HepG2 (cell line): ENCODE measurements around the gene ADGRL3. TPM values are rescaled to one million over a fixed set of nuclear protein-coding genes. Genes with fewer than 3 reads are reported as not detected.

ENCODE experiments used
- ATAC-seq: fragments of 200-7000 bp; cut with Tn5 transposase; 3 replicates; pipeline ENCODE4 v1.9.1; 2020; ENCODE audit warnings: mild to moderate bottlenecking, moderate library complexity
- BruUV-seq: library from RNA; stranded (reverse); fragments of 400-500 nt; replicated peaks from 2 replicates; lab custom pipeline; 2021; lab: Mats Ljungman, UMichigan
- CTCF ChIA-PET: fragments of 300-600 bp; formaldehyde crosslinking; extraction: SDS; loops from one replicate; lab custom pipeline; 2021; ENCODE audit warnings: low total read pairs, inconsistent platforms, low intra/inter-chr PET ratio; lab: Yijun Ruan, JAX
- POLR2A ChIA-PET: fragments of 350-600 bp; sonication (Branson Sonifier 250); formaldehyde crosslinking; loops from one replicate; lab custom pipeline; 2020; ENCODE audit warnings: antibody characterized with exemption, inconsistent platforms; lab: Yijun Ruan, JAX
- DNase-seq: peaks from one replicate; pipeline ENCODE4 v3.0.0-alpha.2; 2015; ENCODE audit warnings: low spot score
- FAIRE-seq: peaks from 3 replicates; lab custom pipeline; 2011; peaks lifted over from hg19 to GRCh38; lab: Jason Lieb, UNC
- H2AFZ ChIP-seq: one replicate; pipeline ENCODE4 v1.6.1; 2011; ENCODE audit warnings: low read length, inconsistent platforms
- H3K27ac ChIP-seq: fragments of 300-600 bp; 3 replicates; pipeline ENCODE4 v1.8.0; 2011; ENCODE audit warnings: mixed run types, mild to moderate bottlenecking, mixed read lengths, low read length, inconsistent platforms; ENCODE audit not compliant: insufficient read depth; ENCODE audit errors: extremely low read length
- H3K27me3 ChIP-seq, 2 experiments: fragments of 200-600 bp in 1 of 2; 2 replicates in 1 of 2; 3 replicates in 1 of 2; pipeline versions ENCODE4 v1.6.0 to v1.8.0; 2011; ENCODE audit warnings: low read length in 2 of 2, mild to moderate bottlenecking in 2 of 2, moderate library complexity in 2 of 2, inconsistent platforms in 1 of 2; ENCODE audit not compliant: insufficient read depth in 2 of 2, control insufficient read depth in 1 of 2
- H3K36me3 ChIP-seq, 2 experiments: fragments of 200-600 bp in 1 of 2; replicated peaks in 1 of 2; 2 replicates in 1 of 2; 3 replicates in 1 of 2; pipeline versions ENCODE4 v1.5.1 to v1.8.0; 2011; ENCODE audit warnings: low read length in 2 of 2, inconsistent platforms in 1 of 2; ENCODE audit not compliant: insufficient read depth in 2 of 2, control insufficient read depth in 1 of 2
- H3K4me1 ChIP-seq: 2 replicates; pipeline ENCODE4 v1.5.1; 2012; ENCODE audit warnings: low read length, inconsistent platforms; ENCODE audit not compliant: insufficient read depth
- H3K4me2 ChIP-seq: 2 replicates; pipeline ENCODE4 v1.6.0; 2011; ENCODE audit warnings: low read depth, low read length, inconsistent platforms
- H3K4me3 ChIP-seq, 3 experiments: fragments of 200-600 bp in 1 of 3; sonication (generic), shearing (Covaris generic) in 1 of 3; replicated peaks in 1 of 3; 2 replicates each; pipeline ENCODE4 v1.5.1; 2011 to 2016; ENCODE audit warnings: low read length in 3 of 3, inconsistent platforms in 2 of 3, low read depth in 2 of 3, mild to moderate bottlenecking in 2 of 3, control low read depth in 1 of 3, mixed read lengths in 1 of 3; ENCODE audit not compliant: insufficient read depth in 1 of 3
- H3K79me2 ChIP-seq: one replicate; pipeline ENCODE4 v1.6.1; 2011; ENCODE audit warnings: low read length, inconsistent platforms; ENCODE audit not compliant: insufficient read depth
- H3K9ac ChIP-seq: 2 replicates; pipeline ENCODE4 v1.6.0; 2011; ENCODE audit warnings: mild to moderate bottlenecking, low read depth, low read length, inconsistent platforms; ENCODE audit not compliant: insufficient read depth
- H3K9me3 ChIP-seq: 2 replicates; pipeline ENCODE4 v1.5.1; 2012; ENCODE audit warnings: mild to moderate bottlenecking, low read length
- H4K20me1 ChIP-seq: 2 replicates; pipeline ENCODE4 v1.6.0; 2011; ENCODE audit warnings: inconsistent platforms, mild to moderate bottlenecking, low read length, moderate library complexity; ENCODE audit not compliant: insufficient read depth
- ELF3 ChIP-seq: IDR thresholded peaks from 2 replicates; pipeline ENCODE4 v1.6.1; 2016; ENCODE audit warnings: missing genetic modification reagents, missing compliant biosample characterization
- HNF4A ChIP-seq: sonication (generic); formaldehyde crosslinking; IDR thresholded peaks from 2 replicates; pipeline ENCODE4 v1.4.0; 2020; ENCODE audit warnings: missing genetic modification reagents
- POLR2A ChIP-seq, 2 experiments: IDR thresholded peaks; 2 replicates each; pipeline ENCODE4 v1.6.1; 2011; ENCODE audit warnings: low read depth in 2 of 2, low read length in 2 of 2, mild to moderate bottlenecking in 1 of 2, moderate library complexity in 1 of 2; ENCODE audit not compliant: insufficient read depth in 1 of 2
- RORA ChIP-seq: sonication (generic); formaldehyde crosslinking; IDR thresholded peaks from 2 replicates; pipeline ENCODE4 v1.5.0; 2020; ENCODE audit warnings: mild to moderate bottlenecking, missing genetic modification reagents, moderate library complexity
- TBL1XR1 ChIP-seq: fragments of 150-350 bp; IDR thresholded peaks from 2 replicates; pipeline ENCODE4 v1.6.1; 2014; ENCODE audit warnings: borderline replicate concordance, low read length; ENCODE audit not compliant: partially characterized antibody
- TBX3 ChIP-seq: fragments of 450-650 bp; IDR thresholded peaks from 2 replicates; pipeline ENCODE4 v1.6.1; 2017; ENCODE audit warnings: antibody characterized with exemption, mild to moderate bottlenecking, inconsistent platforms, borderline replicate concordance
- ZNF792 ChIP-seq: IDR thresholded peaks from 2 replicates; pipeline ENCODE4 v1.6.1; 2016
- WGBS: methylation state at CpG from one replicate; pipeline ENCODE4 v1.1.6; 2017; ENCODE audit warnings: low lambda C conversion rate; 5-methylcytosine and 5-hydroxymethylcytosine counted together
- in situ Hi-C: cut with HindIII; loops from 2 replicates; pipeline ENCODE4 v1.10.0; 2017; ENCODE audit warnings: low pct_unique_long_range_greater_than_20kb; ENCODE audit not compliant: extremely low pct_ligation_motif_present
- intact Hi-C: fragments of 100-400 bp; cut with micrococcal nuclease; formaldehyde crosslinking; loops from one replicate; pipeline ENCODE4 v1.10.0; 2022; ENCODE audit not compliant: unreplicated experiment
- polyA plus RNA-seq, 8 experiments: library from polyadenylated mRNA; depleted of rRNA in 3 of 8; stranded (reverse) in 7 of 8; unstranded in 1 of 8; fragments of >200 nt; fragmentation: Illumina TruSeq in 4 of 8; extraction: Trizol in 4 of 8; gene quantifications; 2 replicates each; pipeline versions ENCODE4 v1.2.1 to v1.2.3, GENCODE V29; 2011 to 2016; ENCODE audit warnings: low read depth in 4 of 8, missing spikeins in 1 of 8, mixed read lengths in 1 of 8; ENCODE audit not compliant: insufficient read depth in 1 of 8
- total RNA-seq, 5 experiments: library from RNA; depleted of rRNA; stranded (reverse); fragments of >200 nt; fragmentation: Illumina TruSeq; extraction: Trizol; gene quantifications; 2 replicates each; pipeline ENCODE4 v1.2.3, GENCODE V29; 2016; ENCODE audit warnings: low read depth in 1 of 5
- TF ChIP-seq, protein P1 (sequence below): sonication (generic); formaldehyde crosslinking; IDR thresholded peaks from 2 replicates; pipeline ENCODE4 v1.4.0; 2020; ENCODE audit warnings: mild to moderate bottlenecking, low read depth, missing genetic modification reagents
- TF ChIP-seq, protein P2 (sequence below): IDR thresholded peaks from 2 replicates; pipeline ENCODE4 v1.4.0; 2020; ENCODE audit warnings: mild to moderate bottlenecking, missing genetic modification reagents
- TF ChIP-seq, protein P3 (sequence below): sonication (generic); formaldehyde crosslinking; IDR thresholded peaks from 2 replicates; pipeline ENCODE4 v1.9.0; 2021; ENCODE audit warnings: missing genetic modification reagents, mild to moderate bottlenecking, borderline replicate concordance
- TF ChIP-seq, protein P4 (sequence below): sonication (generic); formaldehyde crosslinking; IDR thresholded peaks from 2 replicates; pipeline ENCODE4 v1.4.0; 2020; ENCODE audit warnings: mild to moderate bottlenecking, missing genetic modification reagents, borderline replicate concordance

Gene ADGRL3
- total and polyA plus RNA-seq, 2 of the 13 experiments (the other 11 are each of a cell fraction or from before 2014, with no cell fraction given) = 0.04 to 0.05 TPM

DNA sequence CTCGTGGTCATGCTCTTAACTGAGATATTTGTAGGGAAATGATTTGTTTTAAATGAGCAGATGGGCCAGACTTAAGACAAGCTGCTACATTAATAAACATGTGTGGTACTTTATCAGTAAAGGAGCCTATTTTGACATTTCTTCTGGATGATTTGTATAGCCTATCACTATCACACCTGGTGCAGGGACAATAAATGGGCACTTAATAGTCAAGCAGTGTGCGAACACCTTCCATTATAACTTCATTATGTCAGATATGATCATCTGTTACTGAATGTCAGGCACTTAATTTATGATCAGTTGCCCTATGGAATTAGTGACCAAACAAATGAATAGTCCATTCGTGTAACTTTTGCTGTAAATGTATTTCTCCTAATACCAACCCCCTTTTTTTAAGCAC is 628.8 kb downstream of the ADGRL3 start (continued):
- TF ChIP-seq, protein P1, sequence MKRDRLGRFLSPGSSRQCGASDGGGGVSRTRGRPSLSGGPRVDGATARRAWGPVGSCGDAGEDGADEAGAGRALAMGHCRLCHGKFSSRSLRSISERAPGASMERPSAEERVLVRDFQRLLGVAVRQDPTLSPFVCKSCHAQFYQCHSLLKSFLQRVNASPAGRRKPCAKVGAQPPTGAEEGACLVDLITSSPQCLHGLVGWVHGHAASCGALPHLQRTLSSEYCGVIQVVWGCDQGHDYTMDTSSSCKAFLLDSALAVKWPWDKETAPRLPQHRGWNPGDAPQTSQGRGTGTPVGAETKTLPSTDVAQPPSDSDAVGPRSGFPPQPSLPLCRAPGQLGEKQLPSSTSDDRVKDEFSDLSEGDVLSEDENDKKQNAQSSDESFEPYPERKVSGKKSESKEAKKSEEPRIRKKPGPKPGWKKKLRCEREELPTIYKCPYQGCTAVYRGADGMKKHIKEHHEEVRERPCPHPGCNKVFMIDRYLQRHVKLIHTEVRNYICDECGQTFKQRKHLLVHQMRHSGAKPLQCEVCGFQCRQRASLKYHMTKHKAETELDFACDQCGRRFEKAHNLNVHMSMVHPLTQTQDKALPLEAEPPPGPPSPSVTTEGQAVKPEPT (CRISPR knock-in tag) = no peak
- TF ChIP-seq TBL1XR1 = no peak

DNA sequence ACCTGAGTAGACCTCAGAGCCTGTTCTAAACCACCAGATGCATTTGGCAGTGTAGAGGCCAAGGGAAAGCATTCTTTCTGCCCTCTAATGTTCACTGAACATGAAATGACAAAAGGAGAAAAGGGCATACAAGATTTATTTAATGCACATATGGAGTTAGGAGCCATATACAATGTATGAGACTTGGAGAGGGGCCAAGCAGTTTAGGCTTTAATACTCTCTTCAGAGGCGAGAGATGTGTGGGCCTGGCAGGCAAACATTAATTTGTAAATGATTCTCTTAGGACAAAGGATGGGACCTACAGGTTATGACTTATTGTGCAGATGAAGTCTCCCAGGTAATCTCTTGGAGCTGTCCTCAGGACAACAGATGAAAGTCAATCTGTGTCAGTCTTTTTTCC is 631.9 kb downstream of the ADGRL3 start:
- Histone ChIP-seq H3K4me1 (no peaks in the 10 kb centered on the region), H3K27ac (no peak overlapping the region)
- no TSS peak for BruUV-seq
- TF ChIP-seq, protein P2, sequence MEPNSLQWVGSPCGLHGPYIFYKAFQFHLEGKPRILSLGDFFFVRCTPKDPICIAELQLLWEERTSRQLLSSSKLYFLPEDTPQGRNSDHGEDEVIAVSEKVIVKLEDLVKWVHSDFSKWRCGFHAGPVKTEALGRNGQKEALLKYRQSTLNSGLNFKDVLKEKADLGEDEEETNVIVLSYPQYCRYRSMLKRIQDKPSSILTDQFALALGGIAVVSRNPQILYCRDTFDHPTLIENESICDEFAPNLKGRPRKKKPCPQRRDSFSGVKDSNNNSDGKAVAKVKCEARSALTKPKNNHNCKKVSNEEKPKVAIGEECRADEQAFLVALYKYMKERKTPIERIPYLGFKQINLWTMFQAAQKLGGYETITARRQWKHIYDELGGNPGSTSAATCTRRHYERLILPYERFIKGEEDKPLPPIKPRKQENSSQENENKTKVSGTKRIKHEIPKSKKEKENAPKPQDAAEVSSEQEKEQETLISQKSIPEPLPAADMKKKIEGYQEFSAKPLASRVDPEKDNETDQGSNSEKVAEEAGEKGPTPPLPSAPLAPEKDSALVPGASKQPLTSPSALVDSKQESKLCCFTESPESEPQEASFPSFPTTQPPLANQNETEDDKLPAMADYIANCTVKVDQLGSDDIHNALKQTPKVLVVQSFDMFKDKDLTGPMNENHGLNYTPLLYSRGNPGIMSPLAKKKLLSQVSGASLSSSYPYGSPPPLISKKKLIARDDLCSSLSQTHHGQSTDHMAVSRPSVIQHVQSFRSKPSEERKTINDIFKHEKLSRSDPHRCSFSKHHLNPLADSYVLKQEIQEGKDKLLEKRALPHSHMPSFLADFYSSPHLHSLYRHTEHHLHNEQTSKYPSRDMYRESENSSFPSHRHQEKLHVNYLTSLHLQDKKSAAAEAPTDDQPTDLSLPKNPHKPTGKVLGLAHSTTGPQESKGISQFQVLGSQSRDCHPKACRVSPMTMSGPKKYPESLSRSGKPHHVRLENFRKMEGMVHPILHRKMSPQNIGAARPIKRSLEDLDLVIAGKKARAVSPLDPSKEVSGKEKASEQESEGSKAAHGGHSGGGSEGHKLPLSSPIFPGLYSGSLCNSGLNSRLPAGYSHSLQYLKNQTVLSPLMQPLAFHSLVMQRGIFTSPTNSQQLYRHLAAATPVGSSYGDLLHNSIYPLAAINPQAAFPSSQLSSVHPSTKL (CRISPR knock-in tag) = no peak
- TF ChIP-seq ELF3 (no peak), RORA (CRISPR knock-in tag) (no peak), ZNF792 (CRISPR knock-in tag) (no peak), TBX3 (no peak), HNF4A (CRISPR knock-in tag) (no peak), POLR2A (IDR thresholded peaks at IDR 0.05; ENCODE audit: insufficient read depth in 1 of 2, low read depth in 2 of 2, low read length in 2 of 2) (no peak)
- TF ChIP-seq, protein P3, sequence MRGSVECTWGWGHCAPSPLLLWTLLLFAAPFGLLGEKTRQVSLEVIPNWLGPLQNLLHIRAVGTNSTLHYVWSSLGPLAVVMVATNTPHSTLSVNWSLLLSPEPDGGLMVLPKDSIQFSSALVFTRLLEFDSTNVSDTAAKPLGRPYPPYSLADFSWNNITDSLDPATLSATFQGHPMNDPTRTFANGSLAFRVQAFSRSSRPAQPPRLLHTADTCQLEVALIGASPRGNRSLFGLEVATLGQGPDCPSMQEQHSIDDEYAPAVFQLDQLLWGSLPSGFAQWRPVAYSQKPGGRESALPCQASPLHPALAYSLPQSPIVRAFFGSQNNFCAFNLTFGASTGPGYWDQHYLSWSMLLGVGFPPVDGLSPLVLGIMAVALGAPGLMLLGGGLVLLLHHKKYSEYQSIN (CRISPR knock-in tag) = no peak
- TF ChIP-seq, protein P4, sequence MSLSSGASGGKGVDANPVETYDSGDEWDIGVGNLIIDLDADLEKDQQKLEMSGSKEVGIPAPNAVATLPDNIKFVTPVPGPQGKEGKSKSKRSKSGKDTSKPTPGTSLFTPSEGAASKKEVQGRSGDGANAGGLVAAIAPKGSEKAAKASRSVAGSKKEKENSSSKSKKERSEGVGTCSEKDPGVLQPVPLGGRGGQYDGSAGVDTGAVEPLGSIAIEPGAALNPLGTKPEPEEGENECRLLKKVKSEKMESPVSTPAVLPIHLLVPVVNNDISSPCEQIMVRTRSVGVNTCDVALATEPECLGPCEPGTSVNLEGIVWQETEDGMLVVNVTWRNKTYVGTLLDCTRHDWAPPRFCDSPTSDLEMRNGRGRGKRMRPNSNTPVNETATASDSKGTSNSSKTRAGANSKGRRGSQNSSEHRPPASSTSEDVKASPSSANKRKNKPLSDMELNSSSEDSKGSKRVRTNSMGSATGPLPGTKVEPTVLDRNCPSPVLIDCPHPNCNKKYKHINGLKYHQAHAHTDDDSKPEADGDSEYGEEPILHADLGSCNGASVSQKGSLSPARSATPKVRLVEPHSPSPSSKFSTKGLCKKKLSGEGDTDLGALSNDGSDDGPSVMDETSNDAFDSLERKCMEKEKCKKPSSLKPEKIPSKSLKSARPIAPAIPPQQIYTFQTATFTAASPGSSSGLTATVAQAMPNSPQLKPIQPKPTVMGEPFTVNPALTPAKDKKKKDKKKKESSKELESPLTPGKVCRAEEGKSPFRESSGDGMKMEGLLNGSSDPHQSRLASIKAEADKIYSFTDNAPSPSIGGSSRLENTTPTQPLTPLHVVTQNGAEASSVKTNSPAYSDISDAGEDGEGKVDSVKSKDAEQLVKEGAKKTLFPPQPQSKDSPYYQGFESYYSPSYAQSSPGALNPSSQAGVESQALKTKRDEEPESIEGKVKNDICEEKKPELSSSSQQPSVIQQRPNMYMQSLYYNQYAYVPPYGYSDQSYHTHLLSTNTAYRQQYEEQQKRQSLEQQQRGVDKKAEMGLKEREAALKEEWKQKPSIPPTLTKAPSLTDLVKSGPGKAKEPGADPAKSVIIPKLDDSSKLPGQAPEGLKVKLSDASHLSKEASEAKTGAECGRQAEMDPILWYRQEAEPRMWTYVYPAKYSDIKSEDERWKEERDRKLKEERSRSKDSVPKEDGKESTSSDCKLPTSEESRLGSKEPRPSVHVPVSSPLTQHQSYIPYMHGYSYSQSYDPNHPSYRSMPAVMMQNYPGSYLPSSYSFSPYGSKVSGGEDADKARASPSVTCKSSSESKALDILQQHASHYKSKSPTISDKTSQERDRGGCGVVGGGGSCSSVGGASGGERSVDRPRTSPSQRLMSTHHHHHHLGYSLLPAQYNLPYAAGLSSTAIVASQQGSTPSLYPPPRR (CRISPR knock-in tag) = no peak

More for the DNA sequence above, 631.9 kb downstream of the ADGRL3 start:
- intact Hi-C loops (no loop called here), in situ Hi-C loops (no loop called here)
- WGBS = 0% methylated on average over 1 of the region's 1 CpG
- H3K9me3 ChIP-seq = no peaks in the 10 kb centered on the region
- H2AFZ ChIP-seq = no peak overlapping the region
- ATAC-seq (no peak), FAIRE-seq (no peak), DNase-seq (no peak)
- no peak overlapping the region for H3K4me3 ChIP-seq
- POLR2A ChIA-PET = no interaction called here
- no peaks in the 10 kb centered on the region for H3K36me3 ChIP-seq
- H3K27me3 ChIP-seq = no peaks in the 10 kb centered on the region; a peak in 1 of 5 replicates
- no peak overlapping the region for H3K4me2 ChIP-seq
- CTCF ChIA-PET = no interaction called here
- no peak overlapping the region for H3K9ac ChIP-seq
- H3K79me2 ChIP-seq = no peaks in the 10 kb centered on the region
- no peaks in the 10 kb centered on the region for H4K20me1 ChIP-seq
